ENCODE results near the gene MARCHF10. TPM values are rescaled to one million over a fixed set of nuclear protein-coding genes. Genes with fewer than 3 reads are reported as not detected.

Gene MARCHF10
- total and polyA plus RNA-seq, 2 of the 4 experiments (the other 2 are of a cell fraction) = 0.18 to 0.74 TPM

GRCh38 chr17:62678214-62678919 is 129.7 kb downstream of the MARCHF10 start:
- H3K4me3 ChIP-seq (ENCODE audit: insufficient read depth, low read depth, low read length) = no peak overlapping the region
- H2BK5ac ChIP-seq (ENCODE audit: low read depth, low read length, poor library complexity, severe bottlenecking) = no peak overlapping the region
- H3K18ac ChIP-seq (ENCODE audit: low read depth, low read length) = no peak overlapping the region
- no TSS peak for BruUV-seq (replicated peaks)
- no peaks in the 10 kb centered on the region for H3K9me3 ChIP-seq (ENCODE audit: control insufficient read depth, insufficient read depth, low read length)
- CTCF ChIA-PET = no interaction called here
- H3K36me3 ChIP-seq (ENCODE audit: control insufficient read depth, insufficient read depth, low read length) = peaks cover 80% of the 10 kb centered on the region
- ATAC-seq (ENCODE audit: low read depth) = no peak
- no peak overlapping the region for H2AFZ ChIP-seq (replicated peaks; ENCODE audit: low read length, poor library complexity)
- in situ Hi-C loops (cut with MboI; ENCODE audit: low sequenced_read_pairs) = no loop called here
- no peak overlapping the region for H3K4me2 ChIP-seq (ENCODE audit: low read depth, low read length)
- no peak overlapping the region for H3K56ac ChIP-seq (ENCODE audit: extremely low read depth, insufficient read depth, low read length)
- H3K4ac ChIP-seq (ENCODE audit: low read depth, low read length) = no peak overlapping the region
- H2AK5ac ChIP-seq (ENCODE audit: low read depth, low read length) = no peak overlapping the region
- no peak overlapping the region for H3K23ac ChIP-seq (ENCODE audit: low read depth, low read length)
- no peak overlapping the region for H2AK9ac ChIP-seq (replicated peaks; ENCODE audit: low read depth, low read length, poor library complexity)
- no peaks in the 10 kb centered on the region for H3K9me1 ChIP-seq (ENCODE audit: insufficient read depth, low read length)
- DNase-seq = no peak
- H3K27me3 ChIP-seq (ENCODE audit: control insufficient read depth, insufficient read depth, low read length) = no peaks in the 10 kb centered on the region
- H4K8ac ChIP-seq (ENCODE audit: low read depth in 2 of 2, low read length in 2 of 2) = no peak overlapping the region
- no peak overlapping the region for H3K14ac ChIP-seq (replicated peaks; ENCODE audit: low read depth, low read length)
- 83% methylated on average over 2 of the region's 10 CpGs; no CpG with 5 or more reads in 1 of the 2 experiments for WGBS, 2 experiments (ENCODE audit: extremely low coverage in 2 of 2, insufficient read length in 1 of 2)
- POLR2A ChIA-PET (ENCODE audit: unreplicated experiment) = no interaction called here
- H3K4me1 ChIP-seq (ENCODE audit: control insufficient read depth, insufficient read depth, low read length) = no peaks in the 10 kb centered on the region
- no peak overlapping the region for H3K9ac ChIP-seq (ENCODE audit: low read depth, low read length)
- peaks cover 2 to 9% of the 10 kb centered on the region in 2 experiments; a peak in 3 of 4 replicates for H3K79me1 ChIP-seq (ENCODE audit: low read depth in 1 of 2, low read length in 2 of 2)
- TF ChIP-seq RFX5 (IDR thresholded peaks at IDR 0.05; ENCODE audit: low read depth, low read length) = no peak
- TF ChIP-seq CHD1 (IDR thresholded peaks at IDR 0.05; ENCODE audit: low read depth, low read length) = no peak
- no peak for TF ChIP-seq BHLHE40 (IDR thresholded peaks at IDR 0.05; ENCODE audit: low read depth, low read length)
- TF ChIP-seq NFE2L2 (IDR thresholded peaks at IDR 0.05; ENCODE audit: low read depth, low read length) = no peak
- no peak for TF ChIP-seq MXI1 (IDR thresholded peaks at IDR 0.05; ENCODE audit: borderline replicate concordance, low read depth, low read length)
- no peak overlapping the region for H2BK20ac ChIP-seq (ENCODE audit: low read depth, low read length)
- H2BK15ac ChIP-seq (ENCODE audit: low read depth, low read length) = no peak overlapping the region
- no peak overlapping the region for H4K91ac ChIP-seq (ENCODE audit: insufficient read depth, low read depth, low read length)
- intact Hi-C loops (cut with micrococcal nuclease) = no loop called here
- H2BK120ac ChIP-seq (ENCODE audit: low read depth, low read length) = no peak overlapping the region
- dilution Hi-C loops (cut with HindIII; ENCODE audit: low sequenced_read_pairs, unreplicated experiment) = no loop called here
- no peak overlapping the region for H4K5ac ChIP-seq (ENCODE audit: low read depth, low read length)
- H3K27ac ChIP-seq (ENCODE audit: insufficient read depth, low read length) = no peak overlapping the region
- peaks cover 5% of the 10 kb centered on the region for H4K20me1 ChIP-seq (ENCODE audit: insufficient read depth, low read length)

All from IMR-90 (cell line).